CD4-positive, alpha-beta T cell treated with Interleukin-6 for 4 hours (primary cell): Measurements from ENCODE around the gene MSTO1.
"Not testable (repeated sequence)": the region's sequence is repeated elsewhere in the genome, so short reads cannot be mapped to it uniquely, and the experiment has no call there.

Source experiments
- DNase-seq: peaks from one replicate; pipeline ENCODE4 v3.0.0-alpha.2; 2020; ENCODE audit warnings: mixed read lengths

Gene MSTO1

GRCh38 chr1:155622191-155622590 is 12.2 kb downstream of the MSTO1 start:
- no peak for DNase-seq

GRCh38 chr1:155623357-155623756 is 13.3 kb downstream of the MSTO1 start:
- DNase-seq: no peak

GRCh38 chr1:155626428-155626827 is 16.4 kb downstream of the MSTO1 start:
- not testable (repeated sequence) for DNase-seq

GRCh38 chr1:155636397-155637153 is 26.6 kb downstream of the MSTO1 start:
- no peak for DNase-seq

- DNase-seq: no peak
Measured at GRCh38 chr1:155640367-155640766, 30.3 kb downstream of the MSTO1 start.

GRCh38 chr1:155642559-155643180 is 32.7 kb downstream of the MSTO1 start:
- not testable (repeated sequence) for DNase-seq

GRCh38 chr1:155643230-155643629 is 33.2 kb downstream of the MSTO1 start:
- DNase-seq: no peak

- DNase-seq: no peak
Measured at GRCh38 chr1:155645034-155645598, 35.1 kb downstream of the MSTO1 start.

- no peak for DNase-seq
Measured at GRCh38 chr1:155645648-155646047, 35.6 kb downstream of the MSTO1 start.

- no peak for DNase-seq
Measured at GRCh38 chr1:155646307-155646706, 36.3 kb downstream of the MSTO1 start.

GRCh38 chr1:155648207-155649147 is 38.5 kb downstream of the MSTO1 start:
- no peak for DNase-seq

GRCh38 chr1:155649676-155650075 is 39.7 kb downstream of the MSTO1 start:
- no peak for DNase-seq

GRCh38 chr1:155650231-155650757 is 40.3 kb downstream of the MSTO1 start:
- DNase-seq: no peak

- no peak for DNase-seq
Measured at GRCh38 chr1:155651861-155652661, 42.0 kb downstream of the MSTO1 start.

GRCh38 chr1:155652951-155653350 is 42.9 kb downstream of the MSTO1 start:
- DNase-seq: no peak

GRCh38 chr1:155657463-155657862 is 47.4 kb downstream of the MSTO1 start:
- DNase-seq: no peak

- not testable (repeated sequence) for DNase-seq
Measured at GRCh38 chr1:155661239-155661638, 51.2 kb downstream of the MSTO1 start.
